T-helper 17 cell (primary cell): Measurements from ENCODE around the gene TTPAL. TPM values are rescaled to one million over a fixed set of nuclear protein-coding genes. Genes with fewer than 3 reads are reported as not detected.

Source experiments
- ATAC-seq: fragments of 150-1000 bp; cut with Tn5 transposase; 2 replicates; pipeline ENCODE4 v1.10.0; 2021; ENCODE audit warnings: mild to moderate bottlenecking, moderate library complexity
- DNase-seq, 3 donors: peaks; one replicate each; pipeline versions ENCODE4 v3.0.0 to v3.0.0-alpha.2; 2020 to 2021
- H3K9me3 ChIP-seq: one replicate; pipeline ENCODE4 v1.7.0; 2013; ENCODE audit warnings: low read length, mild to moderate bottlenecking; ENCODE audit not compliant: control insufficient read depth, poor library complexity, severe bottlenecking
- H3K27ac Mint-ChIP-seq: one replicate; pipeline ENCODE4 v1.8.0; 2022; ENCODE audit warnings: mild to moderate bottlenecking, moderate library complexity, mixed read lengths
- H3K27me3 Mint-ChIP-seq: one replicate; pipeline ENCODE4 v1.8.0; 2022; ENCODE audit warnings: mixed read lengths
- H3K36me3 Mint-ChIP-seq: one replicate; pipeline ENCODE4 v1.8.0; 2022; ENCODE audit warnings: low read depth, mixed read lengths
- H3K4me1 Mint-ChIP-seq: one replicate; pipeline ENCODE4 v1.8.0; 2022; ENCODE audit warnings: mild to moderate bottlenecking, mixed read lengths
- H3K4me3 Mint-ChIP-seq: one replicate; pipeline ENCODE4 v1.8.0; 2022; ENCODE audit warnings: mild to moderate bottlenecking, moderate library complexity, mixed read lengths
- total RNA-seq, 4 donors: library from RNA in 2 of 4; stranded (reverse) in 2 of 4; gene quantifications; one replicate each; pipeline ENCODE4 v1.2.3 and lab custom pipeline; 2022 to 2026

TTPAL gene
- total RNA-seq, 2 donors from 2014 or later = 11.1 to 11.7 TPM

- ATAC-seq = no peak
- DNase-seq = no peak
- no peaks in the 10 kb centered on the region for H3K9me3 ChIP-seq
- H3K4me3 Mint-ChIP-seq = no peak overlapping the region
- no peaks in the 10 kb centered on the region for H3K27me3 Mint-ChIP-seq
- H3K36me3 Mint-ChIP-seq = peaks cover 6% of the 10 kb centered on the region
- H3K4me1 Mint-ChIP-seq = peaks cover 4% of the 10 kb centered on the region
- peak overlapping the region; percentile 39 for H3K27ac Mint-ChIP-seq
These were observed 9.6 kb downstream of the TTPAL start for GRCh38 chr20:44485078-44485829.

- DNase-seq = no peak
- H3K27ac Mint-ChIP-seq = no peak overlapping the region
These were observed 10.1 kb downstream of the TTPAL start for GRCh38 chr20:44485830-44486198.

DNA sequence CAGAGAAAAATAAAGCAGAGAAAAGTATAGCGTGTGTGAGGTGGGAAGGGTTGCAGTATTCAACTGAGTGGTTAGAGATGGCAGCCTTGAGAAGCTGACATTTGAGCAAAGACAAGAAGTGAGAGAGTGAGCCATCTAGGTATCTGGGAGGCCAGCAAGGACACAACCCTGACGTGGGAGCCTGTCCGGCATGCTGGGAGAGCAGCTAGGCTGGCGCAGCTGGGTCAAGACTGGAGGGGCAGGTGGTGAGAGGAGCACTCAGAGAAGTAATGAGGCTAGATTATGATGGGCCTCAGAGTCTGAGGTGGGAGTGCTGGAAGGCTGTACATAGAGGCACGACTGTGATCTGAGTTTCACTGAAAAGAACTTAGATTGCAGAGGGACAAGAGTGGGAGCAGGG lies 12.9 kb downstream of the TTPAL start:
- Mint-ChIP-seq H3K4me3 (peak overlapping the region; percentile 31), H3K27ac (peak overlapping the region; percentile 83), H3K36me3 (peaks cover 7% of the 10 kb centered on the region), H3K27me3 (no peaks in the 10 kb centered on the region), H3K4me1 (peaks cover 9% of the 10 kb centered on the region)
- H3K9me3 ChIP-seq = no peaks in the 10 kb centered on the region
- DNase-seq (no peak), ATAC-seq (no peak)

More at GRCh38 chr20:44485830-44486198, 10.1 kb downstream of the TTPAL start:
- no peak overlapping the region for H3K4me3 Mint-ChIP-seq
- H3K36me3 Mint-ChIP-seq = peaks cover 6% of the 10 kb centered on the region
- no peaks in the 10 kb centered on the region for H3K27me3 Mint-ChIP-seq
- H3K9me3 ChIP-seq = no peaks in the 10 kb centered on the region
- ATAC-seq = no peak
- peaks cover 4% of the 10 kb centered on the region for H3K4me1 Mint-ChIP-seq

- H3K9me3 ChIP-seq = no peaks in the 10 kb centered on the region
- H3K4me3 Mint-ChIP-seq = no peak overlapping the region
- H3K27ac Mint-ChIP-seq = peak overlapping the region; percentile 83
- ATAC-seq (no peak), DNase-seq (no peak)
- peaks cover 9% of the 10 kb centered on the region for H3K4me1 Mint-ChIP-seq
- H3K27me3 Mint-ChIP-seq = no peaks in the 10 kb centered on the region
- peaks cover 7% of the 10 kb centered on the region for H3K36me3 Mint-ChIP-seq
These were observed 13.5 kb downstream of the TTPAL start for GRCh38 chr20:44489223-44489622.

GRCh38 chr20:44489931-44490330 lies 14.3 kb downstream of the TTPAL start:
- peak overlapping the region; percentile 83 for H3K27ac Mint-ChIP-seq
- ATAC-seq = peak; percentile 62

GRCh38 chr20:44491635-44492395 lies 16.1 kb downstream of the TTPAL start:
- DNase-seq = no peak
- H3K9me3 ChIP-seq = no peaks in the 10 kb centered on the region
- Mint-ChIP-seq H3K27ac (peak overlapping the region; percentile 83), H3K4me1 (peaks cover 13% of the 10 kb centered on the region), H3K4me3 (no peak overlapping the region), H3K27me3 (no peaks in the 10 kb centered on the region), H3K36me3 (peaks cover 7% of the 10 kb centered on the region)
- ATAC-seq = no peak

More at GRCh38 chr20:44489931-44490330, 14.3 kb downstream of the TTPAL start:
- DNase-seq = no peak
- Mint-ChIP-seq H3K4me3 (no peak overlapping the region), H3K4me1 (peaks cover 9% of the 10 kb centered on the region), H3K27me3 (no peaks in the 10 kb centered on the region), H3K36me3 (peaks cover 7% of the 10 kb centered on the region)
- H3K9me3 ChIP-seq = no peaks in the 10 kb centered on the region

GRCh38 chr20:44494266-44494665 lies 18.6 kb downstream of the TTPAL start:
- no peaks in the 10 kb centered on the region for H3K27me3 Mint-ChIP-seq

DNA sequence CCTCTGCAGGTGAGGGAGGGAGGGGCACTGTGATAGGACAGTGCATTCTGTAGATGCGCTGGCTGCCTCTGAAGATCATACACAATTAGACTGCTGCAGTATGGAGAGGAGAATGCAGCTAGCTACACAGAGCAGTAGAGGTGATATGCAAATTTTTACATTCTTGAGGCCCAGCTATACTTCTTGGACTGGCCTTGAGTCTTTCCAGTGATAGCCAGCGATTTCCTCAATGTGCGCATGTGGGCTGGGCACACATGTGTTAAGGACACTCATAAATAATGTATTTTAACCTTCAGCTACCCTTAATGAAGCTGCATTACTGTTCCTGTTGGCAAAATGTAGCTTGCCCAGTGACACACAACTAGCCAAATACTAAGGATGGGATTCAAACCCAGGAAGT lies 19.0 kb downstream of the TTPAL start:
- Mint-ChIP-seq H3K4me1 (peaks cover 20% of the 10 kb centered on the region), H3K4me3 (no peak overlapping the region), H3K27ac (peak overlapping the region; percentile 88), H3K27me3 (no peaks in the 10 kb centered on the region), H3K36me3 (peaks cover 10% of the 10 kb centered on the region)
- no peaks in the 10 kb centered on the region for H3K9me3 ChIP-seq
- no peak for DNase-seq
- ATAC-seq = no peak

More at GRCh38 chr20:44494266-44494665, 18.6 kb downstream of the TTPAL start:
- DNase-seq (no peak), ATAC-seq (no peak)
- Mint-ChIP-seq H3K27ac (peak overlapping the region; percentile 88), H3K4me3 (no peak overlapping the region), H3K4me1 (peaks cover 20% of the 10 kb centered on the region), H3K36me3 (peaks cover 10% of the 10 kb centered on the region)
- no peaks in the 10 kb centered on the region for H3K9me3 ChIP-seq

DNA sequence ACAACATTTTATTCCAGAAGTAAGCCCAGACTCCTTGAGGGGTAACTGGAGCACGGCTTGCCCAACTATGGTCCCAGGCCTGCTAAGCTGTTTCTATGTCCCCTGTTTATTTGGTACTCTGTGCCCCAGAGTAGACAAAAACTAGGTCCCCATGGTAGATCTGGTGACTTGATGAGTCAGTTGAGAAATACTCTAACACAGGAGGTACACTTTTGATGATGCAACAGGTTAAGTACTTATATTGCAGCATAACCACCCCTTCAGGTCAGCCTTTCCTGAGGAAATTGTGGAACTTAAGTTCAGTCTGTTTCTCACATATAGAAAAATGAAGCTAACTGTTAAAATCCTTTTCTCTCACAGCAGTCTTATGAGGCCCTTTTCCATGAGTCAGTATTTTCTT lies 19.6 kb downstream of the TTPAL start:
- peak overlapping the region; percentile 88 for H3K27ac Mint-ChIP-seq
- peak; percentile 24 for ATAC-seq
- no peak for DNase-seq
- H3K4me1 Mint-ChIP-seq = peaks cover 20% of the 10 kb centered on the region
- H3K4me3 Mint-ChIP-seq = no peak overlapping the region
- no peaks in the 10 kb centered on the region for H3K9me3 ChIP-seq
- H3K27me3 Mint-ChIP-seq = no peaks in the 10 kb centered on the region
- peaks cover 10% of the 10 kb centered on the region for H3K36me3 Mint-ChIP-seq

DNA sequence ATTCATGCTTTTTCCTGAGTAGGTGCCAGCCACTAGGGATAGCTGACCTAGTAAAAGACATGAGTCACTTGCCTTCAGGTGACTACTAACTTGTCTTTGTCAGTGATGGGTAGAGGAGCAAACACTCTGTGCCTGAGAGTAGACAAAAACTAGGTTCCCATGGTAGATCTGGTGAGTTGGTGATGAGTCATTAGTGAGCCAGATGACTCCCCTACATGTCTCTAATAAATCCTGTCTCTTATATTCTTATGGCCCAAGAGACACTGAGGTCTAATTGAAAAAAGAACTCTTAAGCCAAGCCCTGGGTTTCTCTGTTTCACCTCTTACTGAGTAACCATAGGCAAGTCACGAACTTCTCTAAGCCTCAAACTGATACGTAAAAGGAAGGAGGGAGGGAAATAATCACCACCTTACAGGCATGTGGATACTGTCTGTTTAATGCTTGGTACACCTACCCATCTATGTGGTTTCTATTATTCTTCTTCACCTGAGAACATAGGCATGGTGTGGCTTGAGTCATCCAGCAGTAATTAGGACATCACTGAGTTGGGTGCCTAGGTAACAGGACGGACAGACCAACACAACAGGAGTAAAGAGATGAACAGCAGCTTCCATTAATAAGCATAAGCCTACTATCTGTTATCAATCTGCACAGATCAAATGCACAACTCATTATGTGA lies 20.3 kb downstream of the TTPAL start:
- Mint-ChIP-seq H3K4me3 (no peak overlapping the region), H3K36me3 (peaks cover 14% of the 10 kb centered on the region), H3K27me3 (no peaks in the 10 kb centered on the region), H3K4me1 (peaks cover 20% of the 10 kb centered on the region), H3K27ac (peak overlapping the region; percentile 88)
- ATAC-seq (peak; percentile 54), DNase-seq (no peak)
- no peaks in the 10 kb centered on the region for H3K9me3 ChIP-seq

GRCh38 chr20:44496976-44497375 lies 21.3 kb downstream of the TTPAL start:
- no peak overlapping the region for H3K4me3 Mint-ChIP-seq
- ATAC-seq (no peak), DNase-seq (no peak)
- H3K27ac Mint-ChIP-seq = peak overlapping the region; percentile 88
- peaks cover 18% of the 10 kb centered on the region for H3K4me1 Mint-ChIP-seq
- no peaks in the 10 kb centered on the region for H3K27me3 Mint-ChIP-seq
- H3K9me3 ChIP-seq = no peaks in the 10 kb centered on the region
- peaks cover 18% of the 10 kb centered on the region for H3K36me3 Mint-ChIP-seq

- H3K27me3 Mint-ChIP-seq = no peaks in the 10 kb centered on the region
- H3K4me1 Mint-ChIP-seq = peaks cover 18% of the 10 kb centered on the region
- no peak overlapping the region for H3K4me3 Mint-ChIP-seq
- ATAC-seq (no peak), DNase-seq (no peak)
- H3K9me3 ChIP-seq = no peaks in the 10 kb centered on the region
- H3K27ac Mint-ChIP-seq = peak overlapping the region; percentile 88
- H3K36me3 Mint-ChIP-seq = peaks cover 20% of the 10 kb centered on the region
These were observed 22.1 kb downstream of the TTPAL start for GRCh38 chr20:44497761-44498160.

GRCh38 chr20:44500221-44500620 lies 24.5 kb downstream of the TTPAL start:
- Mint-ChIP-seq H3K27me3 (no peaks in the 10 kb centered on the region), H3K27ac (no peak overlapping the region), H3K4me3 (no peak overlapping the region), H3K36me3 (peaks cover 20% of the 10 kb centered on the region), H3K4me1 (peaks cover 18% of the 10 kb centered on the region)
- no peak for ATAC-seq
- no peak for DNase-seq
- H3K9me3 ChIP-seq = no peaks in the 10 kb centered on the region
